Progenitor cell of endocrine pancreas (in vitro differentiated cells): ENCODE data around the gene NKD1. TPM values are rescaled to one million over a fixed set of nuclear protein-coding genes. Genes with fewer than 3 reads are reported as not detected.

ENCODE experiments used
- DNase-seq: peaks from one replicate; pipeline ENCODE4 v3.0.0; 2021; ENCODE audit warnings: low spot score; ENCODE audit not compliant: unreplicated experiment
- H3K27ac Mint-ChIP-seq: 2 replicates; pipeline ENCODE4 v1.8.0; 2021; ENCODE audit warnings: mild to moderate bottlenecking, moderate library complexity, mixed read lengths
- H3K27me3 Mint-ChIP-seq: 2 replicates; pipeline ENCODE4 v1.8.0; 2021; ENCODE audit warnings: mixed read lengths
- H3K36me3 Mint-ChIP-seq: 2 replicates; pipeline ENCODE4 v1.8.0; 2022; ENCODE audit warnings: mixed read lengths; ENCODE audit not compliant: insufficient read depth
- H3K4me1 Mint-ChIP-seq: 2 replicates; pipeline ENCODE4 v1.8.0; 2021; ENCODE audit warnings: low read depth, mixed read lengths
- H3K4me3 Mint-ChIP-seq: 2 replicates; pipeline ENCODE4 v1.8.0; 2021; ENCODE audit warnings: low read depth, mild to moderate bottlenecking, moderate library complexity, mixed read lengths
- H3K9me3 Mint-ChIP-seq: 2 replicates; pipeline ENCODE4 v1.8.0; 2021; ENCODE audit warnings: low read depth, mixed read lengths
- CTCF ChIP-seq: fragments of 200-600 bp; sonication (generic); IDR thresholded peaks from one replicate; pipeline ENCODE4 v1.5.0; 2021; ENCODE audit warnings: antibody characterized with exemption, mild to moderate bottlenecking; ENCODE audit not compliant: unreplicated experiment
- total RNA-seq: library from RNA; stranded (reverse); gene quantifications from 2 replicates; pipeline ENCODE4 v1.2.1, GENCODE V29; 2021

The NKD1 gene
- total RNA-seq, 1 donor from 2014 or later: 3.0 TPM

GRCh38 chr16:50667497-50668367, 119.5 kb downstream of the NKD1 start:
- H3K27ac Mint-ChIP-seq: no peak overlapping the region
- DNase-seq: no peak
- no peak for TF ChIP-seq CTCF
- H3K27me3 Mint-ChIP-seq: peaks cover 11% of the 10 kb centered on the region
- H3K9me3 Mint-ChIP-seq: peaks cover 9% of the 10 kb centered on the region
- peaks cover 2% of the 10 kb centered on the region for H3K36me3 Mint-ChIP-seq
- peaks cover 5% of the 10 kb centered on the region for H3K4me1 Mint-ChIP-seq
- H3K4me3 Mint-ChIP-seq: no peak overlapping the region

DNA sequence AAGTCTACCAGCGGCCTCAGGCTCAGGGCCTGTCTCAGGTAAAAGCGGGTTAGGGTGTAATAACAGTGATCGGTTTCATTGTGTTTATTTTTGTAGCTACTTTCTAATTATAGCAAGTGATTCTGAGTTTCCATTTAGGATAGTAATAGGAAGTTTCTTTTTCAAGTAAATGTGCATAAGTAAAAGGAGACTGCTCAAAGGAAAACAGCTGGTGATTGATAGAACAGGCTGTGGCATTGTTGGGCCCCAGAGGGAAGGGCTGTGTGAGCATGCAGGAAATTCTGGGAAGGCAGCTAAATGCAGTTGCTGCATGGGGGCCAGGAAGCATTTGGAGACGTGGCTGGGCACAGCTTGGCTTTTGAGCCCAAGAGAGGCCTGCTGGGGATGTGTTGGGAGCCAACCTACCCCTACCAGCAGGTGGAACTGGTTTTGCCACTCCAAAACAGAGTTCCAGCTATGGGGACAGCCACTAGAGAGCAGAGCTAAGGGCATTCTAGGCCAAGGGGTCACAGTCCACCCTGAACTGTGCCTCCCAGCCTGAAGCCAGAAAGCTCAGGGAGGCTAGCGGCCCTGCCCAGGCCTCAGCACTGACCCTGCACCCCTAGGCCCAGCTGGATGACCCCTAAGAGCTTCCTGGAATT, 120.3 kb downstream of the NKD1 start:
- DNase-seq: no peak
- H3K27ac Mint-ChIP-seq: no peak overlapping the region
- H3K4me3 Mint-ChIP-seq: no peak overlapping the region
- peaks cover 11% of the 10 kb centered on the region for H3K27me3 Mint-ChIP-seq
- TF ChIP-seq CTCF: no peak
- peaks cover 2% of the 10 kb centered on the region for H3K36me3 Mint-ChIP-seq
- peaks cover 9% of the 10 kb centered on the region for H3K9me3 Mint-ChIP-seq
- H3K4me1 Mint-ChIP-seq: peaks cover 5% of the 10 kb centered on the region

GRCh38 chr16:50669741-50670140, 121.5 kb downstream of the NKD1 start:
- DNase-seq: no peak
- TF ChIP-seq CTCF: no peak
- Mint-ChIP-seq H3K4me1 (peaks cover 5% of the 10 kb centered on the region), H3K27ac (no peak overlapping the region), H3K4me3 (no peak overlapping the region), H3K27me3 (peaks cover 6% of the 10 kb centered on the region), H3K9me3 (peaks cover 9% of the 10 kb centered on the region), H3K36me3 (peaks cover 2% of the 10 kb centered on the region)

GRCh38 chr16:50670476-50670875, 122.3 kb downstream of the NKD1 start:
- Mint-ChIP-seq H3K27me3 (peaks cover 2% of the 10 kb centered on the region), H3K27ac (no peak overlapping the region), H3K4me3 (no peak overlapping the region), H3K4me1 (peaks cover 5% of the 10 kb centered on the region), H3K9me3 (peaks cover 9% of the 10 kb centered on the region), H3K36me3 (peaks cover 2% of the 10 kb centered on the region)
- no peak for DNase-seq
- TF ChIP-seq CTCF: no peak

- no peak for DNase-seq
- Mint-ChIP-seq H3K9me3 (peaks cover 9% of the 10 kb centered on the region), H3K4me3 (no peak overlapping the region), H3K4me1 (peaks cover 5% of the 10 kb centered on the region), H3K36me3 (peaks cover 2% of the 10 kb centered on the region), H3K27ac (no peak overlapping the region), H3K27me3 (peaks cover 4% of the 10 kb centered on the region)
- TF ChIP-seq CTCF: peak; percentile 51
Observed at GRCh38 chr16:50671644-50672260, 123.6 kb downstream of the NKD1 start.
